ENCODE measurements around the gene PLCB1.

GRCh38 chr20:8489094-8489883 is 357.2 kb downstream of the PLCB1 start:
- TF ChIP-seq CTCF (IDR thresholded peaks at IDR 0.05) (no peak), POLR2AphosphoS5 (IDR thresholded peaks at IDR 0.05) (no peak), EP300 (IDR thresholded peaks at IDR 0.05) (no peak)

Data from esophagus muscularis mucosa (tissue), 4 donors.